ENCODE data around the gene C1QTNF6.
A peak's percentile ranks its signal among the peaks of the same experiment; 100 is the strongest.

Gene C1QTNF6

GRCh38 chr22:37198258-37199102 lies 10.4 kb upstream of the C1QTNF6 start:
- peak overlapping the region; percentile 85 for H3K4me3 Mint-ChIP-seq
- no peaks in the 10 kb centered on the region for H3K27me3 Mint-ChIP-seq
- ATAC-seq (replicated peaks) (peak; percentile 49), DNase-seq (peak; percentile 90 to 94 (median 91))
- H3K4me1 Mint-ChIP-seq (ENCODE audit: low read depth in 2 of 2), result peaks cover 27 to 33% of the 10 kb centered on the region in 2 donors
- peaks cover 6% of the 10 kb centered on the region for H3K36me3 Mint-ChIP-seq (ENCODE audit: insufficient read depth)
- H3K9me3 Mint-ChIP-seq, result no peaks in the 10 kb centered on the region
- H3K27ac Mint-ChIP-seq, result peak overlapping the region; percentile 93 to 94

GRCh38 chr22:37197451-37198257 lies 9.6 kb upstream of the C1QTNF6 start:
- H3K36me3 Mint-ChIP-seq (ENCODE audit: insufficient read depth), result peaks cover 6% of the 10 kb centered on the region
- no peak for DNase-seq
- H3K4me1 Mint-ChIP-seq (ENCODE audit: low read depth in 2 of 2), result peaks cover 27 to 34% of the 10 kb centered on the region in 2 donors
- no peak for ATAC-seq (replicated peaks)
- H3K4me3 Mint-ChIP-seq, result peak overlapping the region; percentile 85
- no peaks in the 10 kb centered on the region for H3K27me3 Mint-ChIP-seq
- H3K9me3 Mint-ChIP-seq, result no peaks in the 10 kb centered on the region
- H3K27ac Mint-ChIP-seq, result peak overlapping the region; percentile 93 to 94

GRCh38 chr22:37196539-37197450 lies 8.7 kb upstream of the C1QTNF6 start:
- ATAC-seq (replicated peaks), result no peak
- no peaks in the 10 kb centered on the region for H3K27me3 Mint-ChIP-seq
- H3K36me3 Mint-ChIP-seq (ENCODE audit: insufficient read depth), result peaks cover 4% of the 10 kb centered on the region
- peak overlapping the region in 1 of 2 donors; percentile 85 for H3K4me3 Mint-ChIP-seq
- no peaks in the 10 kb centered on the region for H3K9me3 Mint-ChIP-seq
- H3K4me1 Mint-ChIP-seq (ENCODE audit: low read depth in 2 of 2), result peaks cover 27 to 34% of the 10 kb centered on the region in 2 donors
- no peak for DNase-seq
- peak overlapping the region; percentile 8 to 54 for H3K27ac Mint-ChIP-seq

GRCh38 chr22:37195921-37196320 lies 7.9 kb upstream of the C1QTNF6 start:
- H3K4me3 Mint-ChIP-seq, result no peak overlapping the region
- ATAC-seq (replicated peaks) (no peak), DNase-seq (no peak)
- peak overlapping the region; percentile 8 to 54 for H3K27ac Mint-ChIP-seq
- no peaks in the 10 kb centered on the region for H3K9me3 Mint-ChIP-seq
- peaks cover 3% of the 10 kb centered on the region for H3K36me3 Mint-ChIP-seq (ENCODE audit: insufficient read depth)
- H3K4me1 Mint-ChIP-seq (ENCODE audit: low read depth in 2 of 2), result peaks cover 27 to 34% of the 10 kb centered on the region in 2 donors
- no peaks in the 10 kb centered on the region for H3K27me3 Mint-ChIP-seq

GRCh38 chr22:37194750-37195149 lies 6.7 kb upstream of the C1QTNF6 start:
- ATAC-seq (replicated peaks), result no peak
- Mint-ChIP-seq H3K36me3 (ENCODE audit: insufficient read depth) (peaks cover 3% of the 10 kb centered on the region), H3K27me3 (no peaks in the 10 kb centered on the region), H3K9me3 (no peaks in the 10 kb centered on the region), H3K27ac (peak overlapping the region; percentile 30 to 91), H3K4me1 (ENCODE audit: low read depth in 2 of 2) (peaks cover 27 to 34% of the 10 kb centered on the region in 2 donors), H3K4me3 (peak overlapping the region in 1 of 2 donors; percentile 58)
- DNase-seq, result no peak

- H3K36me3 Mint-ChIP-seq (ENCODE audit: insufficient read depth), result peaks cover 3% of the 10 kb centered on the region
- ATAC-seq (replicated peaks) (peak; percentile 52), DNase-seq (peak; percentile 14 to 47 (median 17))
- H3K4me1 Mint-ChIP-seq (ENCODE audit: low read depth in 2 of 2), result peaks cover 31 to 43% of the 10 kb centered on the region in 2 donors
- peak overlapping the region; percentile 78 to 91 for H3K27ac Mint-ChIP-seq
- no peaks in the 10 kb centered on the region for H3K27me3 Mint-ChIP-seq
- no peaks in the 10 kb centered on the region for H3K9me3 Mint-ChIP-seq
- peak overlapping the region; percentile 19 to 58 for H3K4me3 Mint-ChIP-seq
Measured at GRCh38 chr22:37193629-37194191, 5.7 kb upstream of the C1QTNF6 start.

GRCh38 chr22:37192741-37193140 lies 4.7 kb upstream of the C1QTNF6 start:
- Mint-ChIP-seq H3K9me3 (no peaks in the 10 kb centered on the region), H3K27me3 (no peaks in the 10 kb centered on the region), H3K36me3 (ENCODE audit: insufficient read depth) (peaks cover 3% of the 10 kb centered on the region), H3K4me1 (ENCODE audit: low read depth in 2 of 2) (peaks cover 32 to 45% of the 10 kb centered on the region in 2 donors), H3K4me3 (no peak overlapping the region), H3K27ac (peak overlapping the region in 1 of 2 donors; percentile 91)
- no peak for ATAC-seq (replicated peaks)
- DNase-seq, result no peak

GRCh38 chr22:37192204-37192603 lies 4.2 kb upstream of the C1QTNF6 start:
- peak overlapping the region in 1 of 2 donors; percentile 91 for H3K27ac Mint-ChIP-seq

GRCh38 chr22:37190262-37190780 lies 2.3 kb upstream of the C1QTNF6 start:
- Mint-ChIP-seq H3K27ac (no peak overlapping the region), H3K27me3 (no peaks in the 10 kb centered on the region), H3K36me3 (ENCODE audit: insufficient read depth) (no peaks in the 10 kb centered on the region), H3K9me3 (no peaks in the 10 kb centered on the region), H3K4me3 (no peak overlapping the region), H3K4me1 (ENCODE audit: low read depth in 2 of 2) (peaks cover 39 to 53% of the 10 kb centered on the region in 2 donors)
- no peak for DNase-seq
- no peak for ATAC-seq (replicated peaks)

More at GRCh38 chr22:37192204-37192603, 4.2 kb upstream of the C1QTNF6 start:
- Mint-ChIP-seq H3K9me3 (no peaks in the 10 kb centered on the region), H3K36me3 (ENCODE audit: insufficient read depth) (peaks cover 3% of the 10 kb centered on the region), H3K4me3 (no peak overlapping the region), H3K27me3 (no peaks in the 10 kb centered on the region), H3K4me1 (ENCODE audit: low read depth in 2 of 2) (peaks cover 30 to 46% of the 10 kb centered on the region in 2 donors)
- DNase-seq (no peak), ATAC-seq (replicated peaks) (no peak)

- Mint-ChIP-seq H3K27me3 (no peaks in the 10 kb centered on the region), H3K9me3 (no peaks in the 10 kb centered on the region), H3K4me3 (peak overlapping the region; percentile 21 to 48), H3K27ac (peak overlapping the region in 1 of 2 donors; percentile 38), H3K4me1 (ENCODE audit: low read depth in 2 of 2) (peaks cover 42 to 52% of the 10 kb centered on the region in 2 donors), H3K36me3 (ENCODE audit: insufficient read depth) (no peaks in the 10 kb centered on the region)
- no peak for DNase-seq
- no peak for ATAC-seq (replicated peaks)
Measured at GRCh38 chr22:37188901-37189466, 937 bp upstream of the C1QTNF6 start.

GRCh38 chr22:37187552-37187890 lies 526 bp downstream of the C1QTNF6 start:
- Mint-ChIP-seq H3K4me1 (ENCODE audit: low read depth in 2 of 2) (peaks cover 46 to 53% of the 10 kb centered on the region in 2 donors), H3K27ac (peak overlapping the region; percentile 80 to 81), H3K27me3 (no peaks in the 10 kb centered on the region), H3K9me3 (no peaks in the 10 kb centered on the region), H3K36me3 (ENCODE audit: insufficient read depth) (no peaks in the 10 kb centered on the region), H3K4me3 (peak overlapping the region; percentile 64)
- DNase-seq (no peak), ATAC-seq (replicated peaks) (no peak)

GRCh38 chr22:37186997-37187522 lies 987 bp downstream of the C1QTNF6 start:
- DNase-seq (no peak), ATAC-seq (replicated peaks) (no peak)
- Mint-ChIP-seq H3K27ac (peak overlapping the region; percentile 80 to 81), H3K4me3 (peak overlapping the region; percentile 64), H3K36me3 (ENCODE audit: insufficient read depth) (no peaks in the 10 kb centered on the region), H3K27me3 (no peaks in the 10 kb centered on the region), H3K4me1 (ENCODE audit: low read depth in 2 of 2) (peaks cover 46 to 53% of the 10 kb centered on the region in 2 donors), H3K9me3 (no peaks in the 10 kb centered on the region)
